SU-DHL-6 (cell line): ENCODE measurements around the gene ZNF346.
"Not testable (repeated sequence)": the region's sequence is repeated elsewhere in the genome, so short reads cannot be mapped to it uniquely, and the experiment has no call there.

Source experiments
- H2AFZ ChIP-seq: fragments of 200-600 bp; sonication (generic); 2 replicates; pipeline ENCODE4 v1.6.1; 2014; ENCODE audit warnings: low read depth, mild to moderate bottlenecking, moderate library complexity, mixed read lengths, antibody characterized with exemption, low read length; ENCODE audit not compliant: severe bottlenecking
- H3F3A ChIP-seq: fragments of 200-600 bp; shearing (Covaris generic); 2 replicates; pipeline ENCODE4 v1.6.0; 2016; ENCODE audit warnings: antibody characterized with exemption, mild to moderate bottlenecking; ENCODE audit not compliant: insufficient read depth
- H3K27ac ChIP-seq: fragments of 200-600 bp; sonication (generic); 2 replicates; pipeline ENCODE4 v1.5.1; 2016; ENCODE audit warnings: low read depth, mild to moderate bottlenecking, low read length, moderate library complexity, mixed read lengths
- H3K27me3 ChIP-seq: fragments of 200-600 bp; sonication (generic), shearing (Covaris generic); 2 replicates; pipeline ENCODE4 v1.6.0; 2014; ENCODE audit warnings: mild to moderate bottlenecking, low read length
- H3K36me3 ChIP-seq: fragments of 200-600 bp; sonication (generic); 2 replicates; pipeline ENCODE4 v1.6.1; 2014; ENCODE audit warnings: mild to moderate bottlenecking, low read length, mixed read lengths
- H3K4me2 ChIP-seq: fragments of 300-600, 200-600 bp; shearing (Covaris generic), sonication (generic); 2 replicates; pipeline ENCODE4 v1.6.0; 2014; ENCODE audit warnings: low read length, low read depth, mild to moderate bottlenecking; ENCODE audit not compliant: poor library complexity, severe bottlenecking
- H3K4me3 ChIP-seq: fragments of 200-600 bp; sonication (generic); 2 replicates; pipeline ENCODE4 v1.5.1; 2014; ENCODE audit warnings: antibody characterized with exemption, low read length, mild to moderate bottlenecking, mixed read lengths; ENCODE audit not compliant: insufficient read depth, poor library complexity, severe bottlenecking
- H3K79me2 ChIP-seq: fragments of 200-600 bp; sonication (generic); 2 replicates; pipeline ENCODE4 v1.6.1; 2014; ENCODE audit warnings: mild to moderate bottlenecking, low read length, moderate library complexity; ENCODE audit not compliant: insufficient read depth
- H3K9ac ChIP-seq: fragments of 200-600 bp; sonication (generic); 2 replicates; pipeline ENCODE4 v1.7.0; 2014; ENCODE audit warnings: mild to moderate bottlenecking, low read length
- H3K9me2 ChIP-seq: fragments of 200-600 bp; sonication (generic); replicated peaks from 2 replicates; pipeline ENCODE4 v1.6.1; 2014; ENCODE audit warnings: low read length; ENCODE audit not compliant: insufficient read depth
- H3K9me3 ChIP-seq: fragments of 200-600 bp; sonication (generic); 2 replicates; pipeline ENCODE4 v1.6.1; 2014; ENCODE audit warnings: low read length, mixed read lengths; ENCODE audit not compliant: insufficient read depth
- H4K20me1 ChIP-seq: fragments of 200-600 bp; sonication (generic); 2 replicates; pipeline ENCODE4 v1.6.1; 2014; ENCODE audit warnings: low read depth, mild to moderate bottlenecking, antibody characterized with exemption, low read length, moderate library complexity, mixed read lengths
- CTCF ChIP-seq: fragments of 200-600 bp; sonication (generic); IDR thresholded peaks from one replicate; pipeline ENCODE4 v1.5.1; 2017; ENCODE audit warnings: antibody characterized with exemption, mild to moderate bottlenecking, low read length, moderate library complexity; ENCODE audit not compliant: insufficient read depth, poor library complexity, severe bottlenecking
- EZH2phosphoT487 ChIP-seq: fragments of 200-600 bp; sonication (generic), shearing (Covaris generic); conservative IDR thresholded peaks from 2 replicates; pipeline ENCODE4 v1.6.1; 2018; ENCODE audit warnings: mild to moderate bottlenecking, antibody characterized with exemption, low read length, moderate library complexity, mixed read lengths

The ZNF346 gene

GRCh38 chr5:176996780-176997179, 25.7 kb upstream of the ZNF346 start:
- H3K79me2 ChIP-seq, result peaks cover 98% of the 10 kb centered on the region
- no peak for TF ChIP-seq CTCF
- TF ChIP-seq EZH2phosphoT487, result no peak
- H3K4me3 ChIP-seq, result no peak overlapping the region
- H3K9ac ChIP-seq, result peak overlapping the region; percentile 8; the same call in 1 of the 2 replicates
- H3K9me2 ChIP-seq, result no peaks in the 10 kb centered on the region
- no peaks in the 10 kb centered on the region for H3K27me3 ChIP-seq
- peak overlapping the region; percentile 88 for H3K4me2 ChIP-seq
- H3K27ac ChIP-seq, result peak overlapping the region; percentile 90
- no peaks in the 10 kb centered on the region for H3K9me3 ChIP-seq
- peaks cover 44% of the 10 kb centered on the region for H3F3A ChIP-seq
- no peaks in the 10 kb centered on the region for H3K36me3 ChIP-seq
- H2AFZ ChIP-seq, result no peak overlapping the region
- no peaks in the 10 kb centered on the region; the same call in 1 of the 2 replicates for H4K20me1 ChIP-seq

- peaks cover 48% of the 10 kb centered on the region for H3F3A ChIP-seq
These were observed 23.7 kb upstream of the ZNF346 start for GRCh38 chr5:176998828-176999227.

GRCh38 chr5:176999526-176999925, 23.0 kb upstream of the ZNF346 start:
- not testable (repeated sequence) for H2AFZ ChIP-seq, H3K27ac ChIP-seq, H3K9me3 ChIP-seq, H3K9me2 ChIP-seq, H4K20me1 ChIP-seq, H3K4me3 ChIP-seq, H3K27me3 ChIP-seq, H3K4me2 ChIP-seq, H3K36me3 ChIP-seq, H3K9ac ChIP-seq
- H3F3A ChIP-seq, result peaks cover 44% of the 10 kb centered on the region
- peaks cover 98% of the 10 kb centered on the region for H3K79me2 ChIP-seq

More at GRCh38 chr5:176998828-176999227, 23.7 kb upstream of the ZNF346 start:
- H2AFZ ChIP-seq, result no peak overlapping the region
- no peaks in the 10 kb centered on the region; the same call in 1 of the 2 replicates for H4K20me1 ChIP-seq
- peak overlapping the region; percentile 31; the same call in 1 of the 2 replicates for H3K27ac ChIP-seq
- no peaks in the 10 kb centered on the region for H3K9me2 ChIP-seq
- H3K27me3 ChIP-seq, result no peaks in the 10 kb centered on the region
- no peaks in the 10 kb centered on the region for H3K36me3 ChIP-seq
- no peaks in the 10 kb centered on the region for H3K9me3 ChIP-seq
- TF ChIP-seq EZH2phosphoT487, result no peak
- no peak for TF ChIP-seq CTCF
- no peak overlapping the region for H3K4me2 ChIP-seq
- no peak overlapping the region for H3K9ac ChIP-seq
- H3K4me3 ChIP-seq, result no peak overlapping the region
- H3K79me2 ChIP-seq, result peaks cover 98% of the 10 kb centered on the region

- H2AFZ ChIP-seq, result no peak overlapping the region
- no peaks in the 10 kb centered on the region for H3K27me3 ChIP-seq
- H3K79me2 ChIP-seq, result peaks cover 78% of the 10 kb centered on the region
- TF ChIP-seq EZH2phosphoT487 (no peak), CTCF (no peak)
- peak overlapping the region; percentile 91 for H3K4me2 ChIP-seq
- no peaks in the 10 kb centered on the region for H3K36me3 ChIP-seq
- peaks cover 29% of the 10 kb centered on the region for H3F3A ChIP-seq
- H3K9ac ChIP-seq, result peak overlapping the region; percentile 94
- peak overlapping the region; percentile 91 for H3K4me3 ChIP-seq
- H3K27ac ChIP-seq, result peak overlapping the region; percentile 79
- H3K9me2 ChIP-seq, result no peaks in the 10 kb centered on the region
- H4K20me1 ChIP-seq, result no peaks in the 10 kb centered on the region; the same call in 1 of the 2 replicates
- H3K9me3 ChIP-seq, result no peaks in the 10 kb centered on the region
These were observed 18.8 kb upstream of the ZNF346 start for GRCh38 chr5:177003649-177004048.
